Measurements from ENCODE around the gene HOXD10. TPM values are rescaled to one million over a fixed set of nuclear protein-coding genes. Genes with fewer than 3 reads are reported as not detected.

HOXD10 gene
- total RNA-seq, 1 donor from 2014 or later = not detected

DNA sequence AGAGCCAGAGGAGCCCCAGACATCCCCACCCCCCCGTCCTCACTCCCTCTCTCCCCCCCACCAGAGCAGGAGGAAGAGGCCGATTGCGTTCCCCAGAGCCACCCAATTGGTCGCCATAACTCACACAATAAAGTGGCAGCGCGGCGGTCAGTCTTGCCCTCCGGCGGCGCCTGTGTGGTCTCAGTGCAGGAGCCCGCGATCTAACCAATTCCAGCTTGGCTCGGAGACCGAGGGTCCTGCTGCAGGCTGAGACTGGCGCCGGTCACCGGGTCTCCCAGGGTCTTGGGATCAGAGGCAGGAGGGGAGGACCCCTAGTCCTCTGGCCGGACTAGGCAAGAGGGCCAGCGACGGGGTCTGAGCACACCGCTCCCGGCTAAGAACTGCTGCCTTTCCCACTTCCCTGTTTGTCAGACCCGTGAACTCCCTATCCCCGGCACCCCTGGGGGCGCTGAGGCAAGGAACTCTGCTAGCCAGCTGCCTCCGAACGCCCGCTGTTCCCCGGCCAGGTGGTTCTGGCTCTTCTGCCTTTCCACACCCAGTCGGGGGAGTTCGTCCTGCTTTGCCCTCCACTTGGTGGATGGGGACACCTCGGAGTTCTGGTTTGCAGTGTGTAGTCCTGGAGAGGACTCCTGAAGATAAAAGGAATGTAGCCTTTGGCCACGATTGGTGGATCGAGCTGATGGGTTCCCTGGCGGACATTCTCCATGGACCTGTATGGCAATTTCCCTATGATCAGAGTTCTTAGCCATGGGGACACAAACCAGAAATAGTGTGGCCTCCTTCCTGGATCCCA, 18.0 kb upstream of the HOXD10 start:
- peak; percentile 45 for TF ChIP-seq EZH2phosphoT487 (IDR thresholded peaks at IDR 0.05)
- no peak for TF ChIP-seq CTCF (IDR thresholded peaks at IDR 0.05)
- peak; percentile 74 for TF ChIP-seq EZH2 (IDR thresholded peaks at IDR 0.05)
- Histone ChIP-seq H2AFZ (replicated peaks) (no peak overlapping the region), H3K4me3 (no peak overlapping the region)

DNA sequence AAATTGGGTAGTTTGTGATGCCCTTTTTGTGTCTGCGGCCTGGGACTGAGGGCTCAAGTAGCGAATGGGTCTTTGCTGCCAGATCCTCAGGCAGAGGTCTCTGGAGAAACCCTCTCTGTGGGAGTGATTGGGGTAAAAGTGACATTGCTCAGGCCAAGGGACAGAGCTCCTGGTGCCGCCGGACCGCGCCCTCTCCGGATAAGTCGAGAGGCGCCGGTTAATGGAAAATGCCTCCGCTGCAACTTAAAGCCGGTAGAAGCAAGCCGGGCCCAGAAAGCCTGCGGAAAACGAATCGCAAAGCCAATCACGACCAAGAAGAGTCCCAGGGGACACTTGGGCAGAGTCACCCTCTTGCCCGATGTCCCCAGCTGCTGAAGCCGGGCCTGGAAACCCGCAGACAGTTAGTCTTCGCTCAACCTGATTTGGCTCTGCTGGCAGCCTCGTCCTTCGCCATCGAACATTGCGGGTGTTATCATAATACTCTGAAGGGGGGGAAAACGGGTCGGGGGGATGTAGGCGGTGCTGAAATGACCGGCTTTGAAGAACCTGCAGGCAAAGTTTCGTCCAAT, 17.3 kb upstream of the HOXD10 start:
- Histone ChIP-seq H3F3A (ENCODE audit: low read depth) (no peaks in the 10 kb centered on the region), H4K20me1 (ENCODE audit: low read depth) (peaks cover 99% of the 10 kb centered on the region), H3K27ac (no peak overlapping the region), H3K4me3 (no peak overlapping the region), H3K4me1 (no peaks in the 10 kb centered on the region), H3K79me2 (ENCODE audit: low read depth) (no peaks in the 10 kb centered on the region), H3K4me2 (no peak overlapping the region), H2AFZ (replicated peaks) (no peak overlapping the region), H3K9ac (no peak overlapping the region), H3K9me3 (ENCODE audit: low read depth) (no peaks in the 10 kb centered on the region), H3K36me3 (no peaks in the 10 kb centered on the region), H3K27me3 (peaks cover 100% of the 10 kb centered on the region)
- no peak overlapping the region for H3K27ac Mint-ChIP-seq
- TF ChIP-seq EZH2phosphoT487 (IDR thresholded peaks at IDR 0.05) (peak; percentile 24), EZH2 (IDR thresholded peaks at IDR 0.05) (no peak)
- DNase-seq (ENCODE audit: low spot score) = no peak
- H3K27me3 Mint-ChIP-seq (ENCODE audit: insufficient read depth, low read depth) = peaks cover 98% of the 10 kb centered on the region
- H3K36me3 Mint-ChIP-seq = no peaks in the 10 kb centered on the region
- H3K4me1 Mint-ChIP-seq = peaks cover 4% of the 10 kb centered on the region
- peaks cover 6% of the 10 kb centered on the region for H3K9me3 Mint-ChIP-seq
- no peak overlapping the region for H3K4me3 Mint-ChIP-seq

More for the DNA sequence above, 18.0 kb upstream of the HOXD10 start:
- no peaks in the 10 kb centered on the region for H3K9me3 ChIP-seq (ENCODE audit: low read depth)
- H3K9ac ChIP-seq = no peak overlapping the region
- no peak overlapping the region for H3K27ac Mint-ChIP-seq
- peaks cover 100% of the 10 kb centered on the region for H3K27me3 ChIP-seq
- peaks cover 98% of the 10 kb centered on the region for H3K27me3 Mint-ChIP-seq (ENCODE audit: insufficient read depth, low read depth)
- H3K36me3 ChIP-seq = no peaks in the 10 kb centered on the region
- peaks cover 4% of the 10 kb centered on the region for H3K4me1 Mint-ChIP-seq
- no peak overlapping the region for H3K27ac ChIP-seq
- peaks cover 98% of the 10 kb centered on the region for H4K20me1 ChIP-seq (ENCODE audit: low read depth)
- H3K4me1 ChIP-seq = no peaks in the 10 kb centered on the region
- H3K4me2 ChIP-seq = no peak overlapping the region
- no peak for DNase-seq (ENCODE audit: low spot score)
- H3F3A ChIP-seq (ENCODE audit: low read depth) = no peaks in the 10 kb centered on the region
- peaks cover 6% of the 10 kb centered on the region for H3K9me3 Mint-ChIP-seq
- H3K79me2 ChIP-seq (ENCODE audit: low read depth) = no peaks in the 10 kb centered on the region
- no peaks in the 10 kb centered on the region for H3K36me3 Mint-ChIP-seq
- H3K4me3 Mint-ChIP-seq = no peak overlapping the region

- no peaks in the 10 kb centered on the region for H3K4me1 ChIP-seq
- no peak for DNase-seq (ENCODE audit: low spot score)
Observed at GRCh38 chr2:176099728-176100546, 16.6 kb upstream of the HOXD10 start, which contains the start of gene HOXD12. TSS of gene HOXD12 (plus strand) at chr2:176099795. CDS start at chr2:176099802, 7 bp downstream.

More at GRCh38 chr2:176099728-176100546, 16.6 kb upstream of the HOXD10 start, which contains the start of gene HOXD12:
- Histone ChIP-seq H2AFZ (replicated peaks) (no peak within 1 kb of the TSS), H3K4me2 (peak within 1 kb of the TSS; percentile 30), H3K9me3 (ENCODE audit: low read depth) (no peaks in the 10 kb centered on the region), H3K36me3 (no peaks in the 10 kb centered on the region), H3K4me3 (peak within 1 kb of the TSS; percentile 7), H3K27ac (no peak within 1 kb of the TSS), H3F3A (ENCODE audit: low read depth) (no peaks in the 10 kb centered on the region), H3K9ac (no peak within 1 kb of the TSS), H3K79me2 (ENCODE audit: low read depth) (no peaks in the 10 kb centered on the region), H4K20me1 (ENCODE audit: low read depth) (peaks cover 99% of the 10 kb centered on the region), H3K27me3 (peaks cover 100% of the 10 kb centered on the region)
- Mint-ChIP-seq H3K27me3 (ENCODE audit: insufficient read depth, low read depth) (peaks cover 98% of the 10 kb centered on the region), H3K4me3 (no peak within 1 kb of the TSS), H3K36me3 (no peaks in the 10 kb centered on the region), H3K9me3 (peaks cover 6% of the 10 kb centered on the region), H3K27ac (no peak within 1 kb of the TSS), H3K4me1 (peaks cover 7% of the 10 kb centered on the region)
- TF ChIP-seq EZH2 (IDR thresholded peaks at IDR 0.05) (peak; percentile 98), EZH2phosphoT487 (IDR thresholded peaks at IDR 0.05) (peak; percentile 97), CTCF (IDR thresholded peaks at IDR 0.05) (no peak)
